Upper lobe of left lung (tissue), 4 donors: Measurements from ENCODE around the gene ANKRD65.

Experiments
- CTCF ChIP-seq, 6 experiments: fragments of 450-650 bp in 4 of 6; fragments of 200-600 bp in 2 of 6; sonication (generic) in 2 of 6; IDR thresholded peaks; one replicate each; pipeline ENCODE4 v1.5.1; 2016 to 2019; ENCODE audit warnings: antibody characterized with exemption in 6 of 6
- EP300 ChIP-seq, 4 donors: sonication (generic); formaldehyde crosslinking; IDR thresholded peaks; one replicate each; pipeline ENCODE4 v1.5.1; 2017; ENCODE audit warnings: antibody characterized with exemption in 4 of 4, control low read depth in 2 of 4
- POLR2A ChIP-seq, 4 donors: fragments of 450-650 bp; IDR thresholded peaks; one replicate each; pipeline ENCODE4 v1.5.1; 2016 to 2017; ENCODE audit warnings: antibody characterized with exemption in 4 of 4, mild to moderate bottlenecking in 2 of 4

- TF ChIP-seq CTCF (IDR thresholded peaks at IDR 0.05) (no peak), EP300 (IDR thresholded peaks at IDR 0.05) (no peak), POLR2A (IDR thresholded peaks at IDR 0.05) (no peak)
These were observed 40.7 kb upstream of the ANKRD65 start for GRCh38 chr1:1461721-1462317.
